HUES6 (cell line): ENCODE results near the gene FAM107A.
"Not testable (repeated sequence)": the region's sequence is repeated elsewhere in the genome, so short reads cannot be mapped to it uniquely, and the experiment has no call there.

Source experiments
- H3K27ac ChIP-seq: 2 replicates; pipeline ENCODE4 v1.7.0; 2013; ENCODE audit warnings: low read depth, mild to moderate bottlenecking, low read length, inconsistent platforms
- H3K27me3 ChIP-seq: 2 replicates; pipeline ENCODE4 v1.6.1; 2013; ENCODE audit warnings: low read length; ENCODE audit not compliant: control insufficient read depth, insufficient read depth
- H3K36me3 ChIP-seq: 2 replicates; pipeline ENCODE4 v1.6.1; 2013; ENCODE audit warnings: low read length; ENCODE audit not compliant: control insufficient read depth, insufficient read depth
- H3K4me1 ChIP-seq: 2 replicates; pipeline ENCODE4 v1.6.1; 2013; ENCODE audit warnings: low read length; ENCODE audit not compliant: control insufficient read depth, insufficient read depth
- H3K4me3 ChIP-seq: 2 replicates; pipeline ENCODE4 v1.5.1; 2013; ENCODE audit warnings: low read depth, low read length
- H3K9ac ChIP-seq: one replicate; pipeline ENCODE4 v1.6.1; 2013; ENCODE audit warnings: mild to moderate bottlenecking, low read length
- H3K9me3 ChIP-seq: 2 replicates; pipeline ENCODE4 v1.6.1; 2013; ENCODE audit warnings: low read depth, low read length; ENCODE audit not compliant: control insufficient read depth, insufficient read depth

Gene FAM107A

GRCh38 chr3:58535531-58536500, 41.4 kb downstream of the FAM107A start:
- Histone ChIP-seq H3K27me3 (no peaks in the 10 kb centered on the region), H3K27ac (no peak overlapping the region), H3K9ac (no peak overlapping the region), H3K4me1 (peaks cover 21% of the 10 kb centered on the region), H3K36me3 (no peaks in the 10 kb centered on the region), H3K9me3 (no peaks in the 10 kb centered on the region), H3K4me3 (no peak overlapping the region)

GRCh38 chr3:58534592-58535494, 42.3 kb downstream of the FAM107A start:
- peaks cover 22% of the 10 kb centered on the region for H3K4me1 ChIP-seq
- no peak overlapping the region for H3K9ac ChIP-seq
- no peaks in the 10 kb centered on the region for H3K9me3 ChIP-seq
- no peaks in the 10 kb centered on the region for H3K27me3 ChIP-seq
- no peak overlapping the region for H3K4me3 ChIP-seq
- no peak overlapping the region for H3K27ac ChIP-seq
- H3K36me3 ChIP-seq, result no peaks in the 10 kb centered on the region

GRCh38 chr3:58532794-58533220, 44.4 kb downstream of the FAM107A start:
- no peaks in the 10 kb centered on the region for H3K9me3 ChIP-seq
- no peak overlapping the region for H3K27ac ChIP-seq
- no peak overlapping the region for H3K9ac ChIP-seq
- no peaks in the 10 kb centered on the region for H3K36me3 ChIP-seq
- no peaks in the 10 kb centered on the region for H3K27me3 ChIP-seq
- no peak overlapping the region for H3K4me3 ChIP-seq
- peaks cover 27% of the 10 kb centered on the region for H3K4me1 ChIP-seq

GRCh38 chr3:58531956-58532355, 45.2 kb downstream of the FAM107A start:
- Histone ChIP-seq H3K36me3 (no peaks in the 10 kb centered on the region), H3K27ac (no peak overlapping the region), H3K27me3 (no peaks in the 10 kb centered on the region), H3K4me3 (no peak overlapping the region), H3K9me3 (no peaks in the 10 kb centered on the region), H3K4me1 (peaks cover 27% of the 10 kb centered on the region), H3K9ac (no peak overlapping the region)

- Histone ChIP-seq H3K27me3 (no peaks in the 10 kb centered on the region), H3K36me3 (no peaks in the 10 kb centered on the region)
Observed at GRCh38 chr3:58531555-58531954, 45.6 kb downstream of the FAM107A start.

GRCh38 chr3:58530354-58530865, 46.8 kb downstream of the FAM107A start:
- H3K9ac ChIP-seq, result no peak overlapping the region
- H3K4me1 ChIP-seq, result peaks cover 21% of the 10 kb centered on the region
- no peaks in the 10 kb centered on the region for H3K36me3 ChIP-seq
- no peaks in the 10 kb centered on the region for H3K9me3 ChIP-seq
- H3K4me3 ChIP-seq, result no peak overlapping the region
- H3K27ac ChIP-seq, result no peak overlapping the region
- H3K27me3 ChIP-seq, result no peaks in the 10 kb centered on the region

More at GRCh38 chr3:58531555-58531954, 45.6 kb downstream of the FAM107A start:
- no peak overlapping the region for H3K4me3 ChIP-seq
- no peak overlapping the region for H3K9ac ChIP-seq
- no peak overlapping the region for H3K27ac ChIP-seq
- no peaks in the 10 kb centered on the region for H3K9me3 ChIP-seq
- peaks cover 24% of the 10 kb centered on the region for H3K4me1 ChIP-seq

GRCh38 chr3:58529516-58530353, 47.5 kb downstream of the FAM107A start:
- H3K4me3 ChIP-seq, result no peak overlapping the region
- H3K27ac ChIP-seq, result no peak overlapping the region
- H3K9me3 ChIP-seq, result no peaks in the 10 kb centered on the region
- H3K36me3 ChIP-seq, result no peaks in the 10 kb centered on the region
- H3K27me3 ChIP-seq, result no peaks in the 10 kb centered on the region
- no peak overlapping the region for H3K9ac ChIP-seq
- peaks cover 21% of the 10 kb centered on the region for H3K4me1 ChIP-seq

- Histone ChIP-seq H3K4me3 (no peak overlapping the region), H3K4me1 (peaks cover 26% of the 10 kb centered on the region), H3K9me3 (no peaks in the 10 kb centered on the region), H3K27me3 (no peaks in the 10 kb centered on the region), H3K27ac (no peak overlapping the region), H3K36me3 (no peaks in the 10 kb centered on the region), H3K9ac (no peak overlapping the region)
Observed at GRCh38 chr3:58528629-58529028, 48.6 kb downstream of the FAM107A start.

GRCh38 chr3:58527440-58527839, 49.8 kb downstream of the FAM107A start:
- H3K4me1 ChIP-seq, result peaks cover 28% of the 10 kb centered on the region
- H3K9ac ChIP-seq, H3K27ac ChIP-seq: not testable (repeated sequence)

GRCh38 chr3:58526515-58526957, 50.7 kb downstream of the FAM107A start:
- Histone ChIP-seq H3K9ac (peak overlapping the region; percentile 7), H3K4me3 (peak overlapping the region; percentile 3; the same call in 1 of the 2 replicates), H3K27me3 (no peaks in the 10 kb centered on the region), H3K27ac (no peak overlapping the region), H3K4me1 (peaks cover 37% of the 10 kb centered on the region), H3K36me3 (no peaks in the 10 kb centered on the region), H3K9me3 (no peaks in the 10 kb centered on the region)

More at GRCh38 chr3:58527440-58527839, 49.8 kb downstream of the FAM107A start:
- not testable (repeated sequence) for H3K36me3 ChIP-seq, H3K4me3 ChIP-seq, H3K27me3 ChIP-seq, H3K9me3 ChIP-seq
